Neural cell (in vitro differentiated cells): ENCODE results near the gene CD2AP. TPM values are rescaled to one million over a fixed set of nuclear protein-coding genes. Genes with fewer than 3 reads are reported as not detected.

Source experiments
- H2AFZ ChIP-seq: fragments of 200-600, 300-800 bp; sonication (generic), shearing (Covaris generic); 2 replicates; pipeline ENCODE4 v1.6.0; 2014; ENCODE audit warnings: low read depth, mild to moderate bottlenecking, antibody characterized with exemption, low read length, moderate library complexity
- H3F3A ChIP-seq: fragments of 200-600 bp; shearing (Covaris generic); 2 replicates; pipeline ENCODE4 v1.6.1; 2016; ENCODE audit warnings: mild to moderate bottlenecking, moderate library complexity, mixed read lengths, antibody characterized with exemption, low read length; ENCODE audit not compliant: insufficient read depth, poor library complexity, severe bottlenecking
- H3K27ac ChIP-seq: fragments of 200-600, 300-800 bp; sonication (generic), shearing (Covaris generic); 2 replicates; pipeline ENCODE4 v1.5.1; 2014; ENCODE audit warnings: mild to moderate bottlenecking, low read length, moderate library complexity
- H3K27me3 ChIP-seq: fragments of 300-800, 200-600 bp; sonication (generic), shearing (Covaris generic); 2 replicates; pipeline ENCODE4 v1.6.0; 2014; ENCODE audit warnings: mild to moderate bottlenecking, low read depth, low read length, moderate library complexity; ENCODE audit not compliant: insufficient read depth
- H3K36me3 ChIP-seq: fragments of 300-800, 200-600 bp; sonication (generic), shearing (Covaris generic); 2 replicates; pipeline ENCODE4 v1.5.1; 2014; ENCODE audit warnings: mild to moderate bottlenecking, antibody characterized with exemption, low read length, moderate library complexity; ENCODE audit not compliant: insufficient read depth
- H3K4me2 ChIP-seq: fragments of 300-800, 200-600 bp; sonication (generic), shearing (Covaris generic); 2 replicates; pipeline ENCODE4 v1.6.0; 2014; ENCODE audit warnings: mild to moderate bottlenecking, low read length
- H3K4me3 ChIP-seq: fragments of 300-800, 200-600 bp; sonication (generic), shearing (Covaris generic); 2 replicates; pipeline ENCODE4 v1.5.1; 2014; ENCODE audit warnings: mild to moderate bottlenecking, low read length, moderate library complexity
- H3K79me2 ChIP-seq: fragments of 200-600 bp; shearing (Covaris generic); replicated peaks from 2 replicates; pipeline ENCODE4 v1.6.0; 2014; ENCODE audit warnings: mild to moderate bottlenecking, low read length, moderate library complexity; ENCODE audit not compliant: insufficient read depth
- H3K9ac ChIP-seq: fragments of 300-800, 200-600 bp; sonication (generic), shearing (Covaris generic); 2 replicates; pipeline ENCODE4 v1.6.1; 2016; ENCODE audit warnings: mild to moderate bottlenecking, low read length, mixed read lengths
- H3K9me2 ChIP-seq: fragments of 200-600 bp; shearing (Covaris generic); 2 replicates; pipeline ENCODE4 v1.6.1; 2016; ENCODE audit warnings: mild to moderate bottlenecking, low read length, mixed read lengths; ENCODE audit not compliant: insufficient read depth
- H3K9me3 ChIP-seq: fragments of 200-600, 300-800 bp; sonication (generic), shearing (Covaris generic); 2 replicates; pipeline ENCODE4 v1.6.1; 2016; ENCODE audit warnings: mild to moderate bottlenecking, mixed run types, low read length, moderate library complexity, mixed read lengths
- H4K20me1 ChIP-seq: fragments of 200-600 bp; shearing (Covaris generic); 2 replicates; pipeline ENCODE4 v1.6.1; 2016; ENCODE audit warnings: mild to moderate bottlenecking, mixed run types; ENCODE audit not compliant: insufficient read depth
- EP300 ChIP-seq: fragments of 450-650 bp; conservative IDR thresholded peaks from 2 replicates; pipeline ENCODE4 v1.6.1; 2014; ENCODE audit warnings: antibody characterized with exemption, mild to moderate bottlenecking, moderate library complexity; ENCODE audit not compliant: poor library complexity, severe bottlenecking
- EZH2 ChIP-seq: fragments of 200-600, 300-800 bp; shearing (Covaris generic), sonication (generic); IDR thresholded peaks from 2 replicates; pipeline ENCODE4 v1.6.1; 2014; ENCODE audit warnings: antibody characterized with exemption, low read length, borderline replicate concordance, mild to moderate bottlenecking; ENCODE audit not compliant: insufficient read depth, poor library complexity, severe bottlenecking
- MXI1 ChIP-seq: fragments of 450-650 bp; conservative IDR thresholded peaks from 2 replicates; pipeline ENCODE4 v1.6.1; 2014; ENCODE audit warnings: antibody characterized with exemption, mild to moderate bottlenecking; ENCODE audit not compliant: poor library complexity, severe bottlenecking
- POLR2AphosphoS5 ChIP-seq: IDR thresholded peaks from 2 replicates; pipeline ENCODE4 v1.6.1; 2012
- RAD21 ChIP-seq: fragments of 450-650 bp; conservative IDR thresholded peaks from 2 replicates; pipeline ENCODE4 v1.6.1; 2014; ENCODE audit warnings: antibody characterized with exemption, mild to moderate bottlenecking, moderate library complexity
- SMC3 ChIP-seq: fragments of 450-650 bp; conservative IDR thresholded peaks from 2 replicates; pipeline ENCODE4 v1.6.1; 2014; ENCODE audit warnings: antibody characterized with exemption, mild to moderate bottlenecking, moderate library complexity; ENCODE audit not compliant: poor library complexity
- TAF1 ChIP-seq: IDR thresholded peaks from 2 replicates; pipeline ENCODE4 v1.6.1; 2012; ENCODE audit warnings: low read depth
- polyA plus RNA-seq: library from polyadenylated mRNA; depleted of rRNA; stranded (reverse); fragments of >200 nt; gene quantifications from 2 replicates; pipeline ENCODE4 v1.2.3, GENCODE V29; 2014
- TF ChIP-seq, protein P1 (sequence below): fragments of 450-650 bp; IDR thresholded peaks from 2 replicates; pipeline ENCODE4 v1.5.1; 2014; ENCODE audit warnings: antibody characterized with exemption, mild to moderate bottlenecking, moderate library complexity; ENCODE audit not compliant: poor library complexity, severe bottlenecking
- TF ChIP-seq, protein P2 (sequence below): IDR thresholded peaks from 2 replicates; pipeline ENCODE4 v1.6.1; 2012; ENCODE audit warnings: borderline replicate concordance

The CD2AP gene
- polyA plus RNA-seq, 1 donor from 2014 or later: 16.8 TPM

DNA sequence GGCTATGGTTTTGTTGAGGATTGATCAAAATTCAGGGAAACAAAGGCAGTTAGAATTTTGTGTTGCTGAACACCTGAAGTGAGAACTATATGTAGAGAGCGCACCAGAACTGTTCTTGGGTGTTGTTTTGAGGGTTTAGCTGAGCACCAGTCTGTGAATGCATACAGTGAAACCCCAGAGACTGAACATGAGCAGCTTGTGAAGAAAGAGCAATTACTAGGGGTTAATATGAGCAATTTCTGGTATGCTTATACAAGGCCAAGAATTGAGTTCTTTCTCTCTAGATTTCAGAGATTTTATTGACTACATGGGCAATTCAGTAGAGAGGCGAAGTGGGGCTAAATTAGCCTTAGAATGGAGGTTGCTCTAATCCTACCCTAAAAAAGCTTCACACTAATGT is 93.9 kb downstream of the CD2AP start:
- no peak overlapping the region for H3K27ac ChIP-seq
- no peak overlapping the region for H3K9ac ChIP-seq
- H2AFZ ChIP-seq: no peak overlapping the region
- H3K9me3 ChIP-seq: no peaks in the 10 kb centered on the region
- H4K20me1 ChIP-seq: no peaks in the 10 kb centered on the region
- no peaks in the 10 kb centered on the region for H3K27me3 ChIP-seq
- no peak for TF ChIP-seq SMC3
- TF ChIP-seq, protein P1, sequence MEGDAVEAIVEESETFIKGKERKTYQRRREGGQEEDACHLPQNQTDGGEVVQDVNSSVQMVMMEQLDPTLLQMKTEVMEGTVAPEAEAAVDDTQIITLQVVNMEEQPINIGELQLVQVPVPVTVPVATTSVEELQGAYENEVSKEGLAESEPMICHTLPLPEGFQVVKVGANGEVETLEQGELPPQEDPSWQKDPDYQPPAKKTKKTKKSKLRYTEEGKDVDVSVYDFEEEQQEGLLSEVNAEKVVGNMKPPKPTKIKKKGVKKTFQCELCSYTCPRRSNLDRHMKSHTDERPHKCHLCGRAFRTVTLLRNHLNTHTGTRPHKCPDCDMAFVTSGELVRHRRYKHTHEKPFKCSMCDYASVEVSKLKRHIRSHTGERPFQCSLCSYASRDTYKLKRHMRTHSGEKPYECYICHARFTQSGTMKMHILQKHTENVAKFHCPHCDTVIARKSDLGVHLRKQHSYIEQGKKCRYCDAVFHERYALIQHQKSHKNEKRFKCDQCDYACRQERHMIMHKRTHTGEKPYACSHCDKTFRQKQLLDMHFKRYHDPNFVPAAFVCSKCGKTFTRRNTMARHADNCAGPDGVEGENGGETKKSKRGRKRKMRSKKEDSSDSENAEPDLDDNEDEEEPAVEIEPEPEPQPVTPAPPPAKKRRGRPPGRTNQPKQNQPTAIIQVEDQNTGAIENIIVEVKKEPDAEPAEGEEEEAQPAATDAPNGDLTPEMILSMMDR: no peak
- TF ChIP-seq TAF1: no peak
- TF ChIP-seq EZH2: no peak
- TF ChIP-seq POLR2AphosphoS5: no peak
- TF ChIP-seq RAD21: no peak
- TF ChIP-seq MXI1: no peak
- TF ChIP-seq EP300: no peak
- TF ChIP-seq, protein P2, sequence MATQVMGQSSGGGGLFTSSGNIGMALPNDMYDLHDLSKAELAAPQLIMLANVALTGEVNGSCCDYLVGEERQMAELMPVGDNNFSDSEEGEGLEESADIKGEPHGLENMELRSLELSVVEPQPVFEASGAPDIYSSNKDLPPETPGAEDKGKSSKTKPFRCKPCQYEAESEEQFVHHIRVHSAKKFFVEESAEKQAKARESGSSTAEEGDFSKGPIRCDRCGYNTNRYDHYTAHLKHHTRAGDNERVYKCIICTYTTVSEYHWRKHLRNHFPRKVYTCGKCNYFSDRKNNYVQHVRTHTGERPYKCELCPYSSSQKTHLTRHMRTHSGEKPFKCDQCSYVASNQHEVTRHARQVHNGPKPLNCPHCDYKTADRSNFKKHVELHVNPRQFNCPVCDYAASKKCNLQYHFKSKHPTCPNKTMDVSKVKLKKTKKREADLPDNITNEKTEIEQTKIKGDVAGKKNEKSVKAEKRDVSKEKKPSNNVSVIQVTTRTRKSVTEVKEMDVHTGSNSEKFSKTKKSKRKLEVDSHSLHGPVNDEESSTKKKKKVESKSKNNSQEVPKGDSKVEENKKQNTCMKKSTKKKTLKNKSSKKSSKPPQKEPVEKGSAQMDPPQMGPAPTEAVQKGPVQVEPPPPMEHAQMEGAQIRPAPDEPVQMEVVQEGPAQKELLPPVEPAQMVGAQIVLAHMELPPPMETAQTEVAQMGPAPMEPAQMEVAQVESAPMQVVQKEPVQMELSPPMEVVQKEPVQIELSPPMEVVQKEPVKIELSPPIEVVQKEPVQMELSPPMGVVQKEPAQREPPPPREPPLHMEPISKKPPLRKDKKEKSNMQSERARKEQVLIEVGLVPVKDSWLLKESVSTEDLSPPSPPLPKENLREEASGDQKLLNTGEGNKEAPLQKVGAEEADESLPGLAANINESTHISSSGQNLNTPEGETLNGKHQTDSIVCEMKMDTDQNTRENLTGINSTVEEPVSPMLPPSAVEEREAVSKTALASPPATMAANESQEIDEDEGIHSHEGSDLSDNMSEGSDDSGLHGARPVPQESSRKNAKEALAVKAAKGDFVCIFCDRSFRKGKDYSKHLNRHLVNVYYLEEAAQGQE: no peak
- no peaks in the 10 kb centered on the region for H3K9me2 ChIP-seq
- H3K4me2 ChIP-seq: no peak overlapping the region
- H3K4me3 ChIP-seq: no peak overlapping the region
- H3F3A ChIP-seq: no peaks in the 10 kb centered on the region
- H3K36me3 ChIP-seq: no peaks in the 10 kb centered on the region
- no peaks in the 10 kb centered on the region for H3K79me2 ChIP-seq

DNA sequence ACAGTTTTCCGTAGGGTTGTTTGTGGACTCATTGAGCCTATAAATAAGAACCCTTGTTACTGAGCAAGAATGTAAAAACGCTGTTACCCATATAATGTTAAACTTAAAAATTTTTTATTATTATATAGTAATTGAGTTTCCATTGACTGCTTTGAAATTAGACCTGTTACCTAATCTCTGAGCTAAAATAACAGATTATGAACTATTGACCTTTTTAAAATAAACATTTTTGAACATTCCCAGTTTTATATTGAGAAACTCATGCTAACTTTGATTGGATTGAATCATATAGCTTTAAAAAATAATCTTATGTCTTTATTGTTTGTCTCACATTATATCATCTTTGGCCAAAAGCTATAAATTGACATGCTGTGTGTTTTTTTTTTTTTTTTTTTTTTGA is 95.5 kb downstream of the CD2AP start:
- H3K36me3 ChIP-seq: no peaks in the 10 kb centered on the region
- H3K9me3 ChIP-seq: no peaks in the 10 kb centered on the region
- H3K27ac ChIP-seq: no peak overlapping the region
- TF ChIP-seq TAF1: no peak
- no peaks in the 10 kb centered on the region for H3K79me2 ChIP-seq
- H2AFZ ChIP-seq: no peak overlapping the region
- no peak overlapping the region for H3K9ac ChIP-seq
- no peaks in the 10 kb centered on the region for H3F3A ChIP-seq
- H4K20me1 ChIP-seq: no peaks in the 10 kb centered on the region
- no peak overlapping the region for H3K4me3 ChIP-seq
- H3K9me2 ChIP-seq: no peaks in the 10 kb centered on the region
- H3K27me3 ChIP-seq: no peaks in the 10 kb centered on the region
- H3K4me2 ChIP-seq: no peak overlapping the region

DNA sequence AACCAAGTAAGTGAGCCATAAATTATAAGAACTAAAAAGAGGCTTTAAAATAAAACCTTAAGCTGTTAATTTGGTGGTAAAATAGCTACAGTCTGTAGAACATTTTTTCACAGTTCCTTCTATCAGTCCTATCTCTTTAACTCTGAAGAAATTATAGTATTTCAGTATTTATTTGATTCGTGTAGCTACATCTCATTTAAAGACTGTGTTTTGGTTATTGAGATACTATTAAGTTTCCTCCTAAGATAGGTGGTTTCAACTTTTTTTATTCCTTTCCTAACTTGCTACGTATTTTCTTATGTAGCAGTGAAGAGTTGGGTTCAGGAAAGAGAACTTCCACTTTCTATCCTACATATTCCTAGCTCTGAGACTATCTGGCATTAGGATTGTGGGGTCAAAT is 97.2 kb downstream of the CD2AP start:
- TF ChIP-seq, protein P1: no peak
- TF ChIP-seq POLR2AphosphoS5: no peak
- Histone ChIP-seq H3F3A (no peaks in the 10 kb centered on the region), H3K79me2 (no peaks in the 10 kb centered on the region), H3K27me3 (no peaks in the 10 kb centered on the region), H4K20me1 (no peaks in the 10 kb centered on the region), H3K4me3 (no peak overlapping the region), H3K9me3 (no peaks in the 10 kb centered on the region), H3K4me2 (no peak overlapping the region), H3K27ac (no peak overlapping the region), H3K36me3 (no peaks in the 10 kb centered on the region), H3K9ac (no peak overlapping the region), H2AFZ (no peak overlapping the region), H3K9me2 (no peaks in the 10 kb centered on the region)
